ENCODE results near the gene DIAPH3. TPM values are rescaled to one million over a fixed set of nuclear protein-coding genes. Genes with fewer than 3 reads are reported as not detected.
A peak's percentile ranks its signal among the peaks of the same experiment; 100 is the strongest.

The DIAPH3 gene
- total and polyA plus RNA-seq, 2 of the 4 experiments (the other 2 are of a cell fraction) = 8.9 to 9.3 TPM

- TF ChIP-seq CHD1 (IDR thresholded peaks at IDR 0.05; ENCODE audit: low read depth, low read length) (no peak), CTCF (conservative IDR thresholded peaks at IDR 0.05; ENCODE audit: low read depth, low read length) (no peak), RCOR1 (IDR thresholded peaks at IDR 0.05; ENCODE audit: insufficient replicate concordance, low read length) (no peak), CEBPB (IDR thresholded peaks at IDR 0.05; ENCODE audit: low read depth, low read length) (peak; percentile 23; the same call in 1 of the 2 replicates)
- H3K27ac ChIP-seq (ENCODE audit: insufficient read depth, low read length) = no peak overlapping the region
- H4K91ac ChIP-seq (ENCODE audit: insufficient read depth, low read depth, low read length) = no peak overlapping the region
- no peak overlapping the region for H2BK120ac ChIP-seq (ENCODE audit: low read depth, low read length)
- H2AK5ac ChIP-seq (ENCODE audit: low read depth, low read length) = no peak overlapping the region
- H2BK5ac ChIP-seq (ENCODE audit: low read depth, low read length, poor library complexity, severe bottlenecking) = no peak overlapping the region
- H4K5ac ChIP-seq (ENCODE audit: low read depth, low read length) = no peak overlapping the region
- H2BK20ac ChIP-seq (ENCODE audit: low read depth, low read length) = no peak overlapping the region
- dilution Hi-C loops (cut with HindIII; ENCODE audit: low sequenced_read_pairs, unreplicated experiment) (no loop called here), intact Hi-C loops (cut with micrococcal nuclease) (no loop called here), in situ Hi-C loops (cut with MboI; ENCODE audit: low sequenced_read_pairs) (no loop called here)
- no peaks in the 10 kb centered on the region for H3K36me3 ChIP-seq (ENCODE audit: control insufficient read depth, insufficient read depth, low read length)
- no peak overlapping the region for H3K18ac ChIP-seq (ENCODE audit: low read depth, low read length)
- H2BK15ac ChIP-seq (ENCODE audit: low read depth, low read length) = no peak overlapping the region
- peaks cover under 1% of the 10 kb centered on the region; the same call in 1 of the 2 replicates for H3K4me1 ChIP-seq (ENCODE audit: control insufficient read depth, insufficient read depth, low read length)
- no CpG with 5 or more reads among the region's 3 CpGs for WGBS, 2 experiments (ENCODE audit: extremely low coverage in 2 of 2, insufficient read length in 1 of 2)
- no peak overlapping the region for H3K56ac ChIP-seq (ENCODE audit: extremely low read depth, insufficient read depth, low read length)
- no peak overlapping the region for H3K23ac ChIP-seq (ENCODE audit: low read depth, low read length)
- H4K20me1 ChIP-seq (ENCODE audit: insufficient read depth, low read length) = no peaks in the 10 kb centered on the region
- H3K9me1 ChIP-seq (ENCODE audit: insufficient read depth, low read length) = no peaks in the 10 kb centered on the region
- H3K4ac ChIP-seq (ENCODE audit: low read depth, low read length) = no peak overlapping the region
- no peak for DNase-seq
- H3K79me1 ChIP-seq (ENCODE audit: low read depth in 1 of 2, low read length in 2 of 2) = peaks cover 0 to 5% of the 10 kb centered on the region in 2 experiments; a peak in 2 of 4 replicates
- no peak for ATAC-seq (ENCODE audit: low read depth)
- POLR2A ChIA-PET (ENCODE audit: unreplicated experiment) = no interaction called here
- H3K4me2 ChIP-seq (ENCODE audit: low read depth, low read length) = no peak overlapping the region
- H3K4me3 ChIP-seq (ENCODE audit: insufficient read depth, low read depth, low read length) = no peak overlapping the region
- H3K14ac ChIP-seq (replicated peaks; ENCODE audit: low read depth, low read length) = no peak overlapping the region
- CTCF ChIA-PET = interaction anchor here (1.4 kb wide), 1 partner anchor 698 kb away, joined by 3 read pairs; no protein-coding TSS in a partner anchor
- H4K8ac ChIP-seq (ENCODE audit: low read depth in 2 of 2, low read length in 2 of 2) = no peak overlapping the region
- no peaks in the 10 kb centered on the region for H3K9me3 ChIP-seq (ENCODE audit: control insufficient read depth, insufficient read depth, low read length)
- H3K27me3 ChIP-seq (ENCODE audit: control insufficient read depth, insufficient read depth, low read length) = 0 out of 2 replicates have a peak, but pooled peaks cover 2% of the 10 kb centered on the region
- H2AK9ac ChIP-seq (replicated peaks; ENCODE audit: low read depth, low read length, poor library complexity) = no peak overlapping the region
- no peak overlapping the region for H3K9ac ChIP-seq (ENCODE audit: low read depth, low read length)
- BruUV-seq (replicated peaks) = no TSS peak
- no peak overlapping the region for H2AFZ ChIP-seq (replicated peaks; ENCODE audit: low read length, poor library complexity)
Observed at GRCh38 chr13:60170414-60170813, 6.7 kb upstream of the DIAPH3 start.
